SK-N-SH (cell line): ENCODE data around the gene HDAC8. TPM values are rescaled to one million over a fixed set of nuclear protein-coding genes. Genes with fewer than 3 reads are reported as not detected.

Experiments
- CTCF ChIA-PET: fragments of 300-600, 350-600 bp; formaldehyde crosslinking; extraction: SDS; loops from one replicate; lab custom pipeline; 2021; lab: Yijun Ruan, JAX
- POLR2A ChIA-PET: fragments of 350-600 bp; sonication (Branson Sonifier 250); formaldehyde crosslinking; extraction: SDS; loops from one replicate; lab custom pipeline; 2020; ENCODE audit warnings: antibody characterized with exemption, inconsistent platforms; lab: Yijun Ruan, JAX
- DNase-seq: peaks from one replicate; pipeline ENCODE4 v3.0.0; 2012
- H2AFZ ChIP-seq: fragments of 200-600 bp; sonication (generic); 2 replicates; pipeline ENCODE4 v1.8.1; 2016; ENCODE audit warnings: antibody characterized with exemption, mild to moderate bottlenecking, low read depth
- H3F3A ChIP-seq: fragments of 200-600 bp; sonication (generic); replicated peaks from 2 replicates; pipeline ENCODE3; 2016; ENCODE audit warnings: antibody characterized with exemption, mild to moderate bottlenecking; ENCODE audit not compliant: insufficient read depth
- H3K27ac ChIP-seq, 2 experiments: fragments of 200-500 bp in 1 of 2; fragments of 200-600 bp in 1 of 2; sonication (Bioruptor generic) in 1 of 2; sonication (generic), shearing (Covaris generic) in 1 of 2; 2 replicates each; pipeline versions ENCODE4 v1.5.1 to v1.6.1; 2014 to 2016; ENCODE audit warnings: low read depth in 2 of 2, inconsistent platforms in 1 of 2, low read length in 1 of 2, mild to moderate bottlenecking in 1 of 2, mixed read lengths in 1 of 2
- H3K27me3 ChIP-seq: fragments of 200-600 bp; sonication (generic), shearing (Covaris generic); 2 replicates; pipeline ENCODE4 v1.6.1; 2016; ENCODE audit warnings: mixed run types; ENCODE audit not compliant: insufficient read depth
- H3K36me3 ChIP-seq, 2 experiments: fragments of 200-500 bp in 1 of 2; fragments of 200-600 bp in 1 of 2; sonication (Bioruptor generic) in 1 of 2; sonication (generic) in 1 of 2; replicated peaks in 1 of 2; 2 replicates each; pipeline versions ENCODE3 to v1.5.1; 2014 to 2016; ENCODE audit warnings: low read length in 1 of 2, mild to moderate bottlenecking in 1 of 2; ENCODE audit not compliant: insufficient read depth in 2 of 2, control insufficient read depth in 1 of 2
- H3K4me1 ChIP-seq, 2 experiments: fragments of 200-500 bp in 1 of 2; fragments of 200-600 bp in 1 of 2; sonication (Bioruptor generic) in 1 of 2; sonication (generic), shearing (Covaris generic) in 1 of 2; 2 replicates each; pipeline versions ENCODE4 v1.5.1 to v1.6.1; 2014 to 2016; ENCODE audit warnings: low read depth in 1 of 2, low read length in 1 of 2, mixed run types in 1 of 2; ENCODE audit not compliant: insufficient read depth in 2 of 2, control insufficient read depth in 1 of 2
- H3K4me2 ChIP-seq: fragments of 200-600 bp; sonication (generic), shearing (Covaris generic); 2 replicates; pipeline ENCODE4 v1.6.1; 2017; ENCODE audit warnings: mixed run types
- H3K4me3 ChIP-seq, 2 experiments: fragments of 200-500 bp in 1 of 2; fragments of 200-600 bp in 1 of 2; sonication (Bioruptor generic) in 1 of 2; sonication (generic), shearing (Covaris generic) in 1 of 2; 2 replicates each; pipeline versions ENCODE4 v1.5.1 to v1.8.1; 2014 to 2016; ENCODE audit warnings: low read depth in 2 of 2, inconsistent platforms in 1 of 2, low read length in 1 of 2, mild to moderate bottlenecking in 1 of 2, mixed read lengths in 1 of 2, moderate library complexity in 1 of 2
- H3K79me2 ChIP-seq: fragments of 200-600 bp; sonication (generic); 2 replicates; pipeline ENCODE4 v1.8.1; 2017; ENCODE audit warnings: mild to moderate bottlenecking; ENCODE audit not compliant: insufficient read depth
- H3K9ac ChIP-seq: fragments of 200-600 bp; sonication (generic); 2 replicates; pipeline ENCODE4 v1.6.1; 2017; ENCODE audit warnings: mixed run types
- H3K9me2 ChIP-seq: fragments of 200-600 bp; sonication (generic); 2 replicates; pipeline ENCODE4 v1.6.1; 2017; ENCODE audit warnings: mixed run types
- H3K9me3 ChIP-seq: fragments of 200-600 bp; sonication (generic); 2 replicates; pipeline ENCODE4 v1.6.1; 2017; ENCODE audit warnings: mixed run types, mild to moderate bottlenecking, moderate library complexity
- H4K20me1 ChIP-seq: fragments of 200-600 bp; sonication (generic); 2 replicates; pipeline ENCODE4 v1.6.1; 2017; ENCODE audit warnings: mild to moderate bottlenecking, mixed run types; ENCODE audit not compliant: insufficient read depth
- CHD2 ChIP-seq: fragments of 150-350 bp; IDR thresholded peaks from 2 replicates; pipeline ENCODE4 v1.6.1; 2018; ENCODE audit warnings: low read length; ENCODE audit not compliant: partially characterized antibody
- CTCF ChIP-seq: fragments of 200-600 bp; sonication (generic); IDR thresholded peaks from 2 replicates; pipeline ENCODE4 v1.6.1; 2017; ENCODE audit warnings: antibody characterized with exemption, mild to moderate bottlenecking, moderate library complexity
- ELF1 ChIP-seq: IDR thresholded peaks from 2 replicates; pipeline ENCODE4 v1.4.0; 2012
- EP300 ChIP-seq, 2 experiments: IDR thresholded peaks; 2 replicates each; pipeline versions ENCODE4 v1.4.0 to v1.6.1; 2012; ENCODE audit warnings: borderline replicate concordance in 1 of 2, low read depth in 1 of 2, low read length in 1 of 2
- FOSL2 ChIP-seq: IDR thresholded peaks from 2 replicates; pipeline ENCODE4 v1.4.0; 2012; ENCODE audit warnings: low read depth, mild to moderate bottlenecking, moderate library complexity, borderline replicate concordance
- FOXJ3 ChIP-seq: sonication (generic); formaldehyde crosslinking; IDR thresholded peaks from 2 replicates; pipeline ENCODE4 v1.5.1; 2020; ENCODE audit warnings: mild to moderate bottlenecking, missing genetic modification reagents
- GABPA ChIP-seq: IDR thresholded peaks from 2 replicates; pipeline ENCODE4 v1.4.0; 2012; ENCODE audit warnings: low read depth, mild to moderate bottlenecking
- JUND ChIP-seq: IDR thresholded peaks from 2 replicates; pipeline ENCODE4 v1.4.0; 2012
- MAX ChIP-seq: IDR thresholded peaks from 2 replicates; pipeline ENCODE4 v1.4.0; 2012; ENCODE audit warnings: low read depth
- RFX5 ChIP-seq: IDR thresholded peaks from 2 replicates; pipeline ENCODE4 v1.6.1; 2012; ENCODE audit warnings: mild to moderate bottlenecking, improper control_type of control experiment, low read length
- RXRA ChIP-seq: IDR thresholded peaks from 2 replicates; pipeline ENCODE4 v1.4.0; 2012; ENCODE audit warnings: low read depth, mild to moderate bottlenecking, borderline replicate concordance
- SIN3A ChIP-seq: IDR thresholded peaks from 2 replicates; pipeline ENCODE4 v1.6.1; 2012; ENCODE audit warnings: low read depth, mild to moderate bottlenecking, low read length, moderate library complexity, borderline replicate concordance
- TAF1 ChIP-seq: IDR thresholded peaks from 2 replicates; pipeline ENCODE4 v1.6.1; 2012; ENCODE audit warnings: low read depth, mild to moderate bottlenecking, low read length, moderate library complexity, borderline replicate concordance
- TEAD4 ChIP-seq: IDR thresholded peaks from 2 replicates; pipeline ENCODE4 v1.4.0; 2012; ENCODE audit warnings: mild to moderate bottlenecking, borderline replicate concordance; ENCODE audit not compliant: insufficient read depth
- WGBS: methylation state at CpG from one replicate; pipeline ENCODE4 v1.1.6; 2017; ENCODE audit warnings: low lambda C conversion rate; 5-methylcytosine and 5-hydroxymethylcytosine counted together
- polyA plus RNA-seq, 3 experiments: library from polyadenylated mRNA; depleted of rRNA; stranded (reverse); fragments of >200 nt; gene quantifications; 2 replicates each; pipeline ENCODE4 v1.2.3, GENCODE V29; 2012
- TF ChIP-seq, protein P1 (sequence below): IDR thresholded peaks from 2 replicates; pipeline ENCODE4 v1.4.0; 2012; ENCODE audit warnings: low read depth, borderline replicate concordance
- TF ChIP-seq, protein P2 (sequence below): fragments of 150-350 bp; IDR thresholded peaks from 2 replicates; pipeline ENCODE4 v1.6.1; 2017; ENCODE audit warnings: antibody characterized with exemption, low read length, low read depth, borderline replicate concordance

The HDAC8 gene
- polyA plus RNA-seq, 1 of the 3 experiments (the other 2 are of a cell fraction), result 30.6 TPM

GRCh38 chrX:72421797-72422196 is 150.8 kb downstream of the HDAC8 start:
- no peak for TF ChIP-seq FOXJ3 (CRISPR knock-in tag)
- TF ChIP-seq RXRA, result no peak
- TF ChIP-seq RFX5, result no peak
- TF ChIP-seq JUND, result no peak
- TF ChIP-seq TEAD4, result no peak
- H3K4me2 ChIP-seq, result no peak overlapping the region
- H3K79me2 ChIP-seq, result no peaks in the 10 kb centered on the region
- POLR2A ChIA-PET, result no interaction called here
- H3K4me3 ChIP-seq, result no peak overlapping the region
- no peaks in the 10 kb centered on the region for H3K4me1 ChIP-seq
- no peaks in the 10 kb centered on the region for H3K27me3 ChIP-seq
- H3K9me3 ChIP-seq, result no peaks in the 10 kb centered on the region
- no peaks in the 10 kb centered on the region for H3K9me2 ChIP-seq
- H3K27ac ChIP-seq, result no peak overlapping the region
- H3F3A ChIP-seq, result no peaks in the 10 kb centered on the region
- H2AFZ ChIP-seq, result no peak overlapping the region
- CTCF ChIA-PET, result no interaction called here
- DNase-seq, result no peak
- H4K20me1 ChIP-seq, result no peaks in the 10 kb centered on the region
- H3K36me3 ChIP-seq, result peaks cover 13 to 34% of the 10 kb centered on the region in 2 experiments
- no peak overlapping the region for H3K9ac ChIP-seq

GRCh38 chrX:72409993-72410392 is 162.7 kb downstream of the HDAC8 start:
- Histone ChIP-seq H3K9ac (no peak overlapping the region), H3F3A (no peaks in the 10 kb centered on the region), H4K20me1 (no peaks in the 10 kb centered on the region), H3K4me1 (no peaks in the 10 kb centered on the region), H3K4me3 (no peak overlapping the region), H2AFZ (no peak overlapping the region), H3K9me2 (no peaks in the 10 kb centered on the region), H3K36me3 (peaks cover 0 to 4% of the 10 kb centered on the region in 2 experiments), H3K9me3 (no peaks in the 10 kb centered on the region), H3K27ac (no peak overlapping the region), H3K27me3 (no peaks in the 10 kb centered on the region), H3K79me2 (no peaks in the 10 kb centered on the region), H3K4me2 (no peak overlapping the region)
- no peak for DNase-seq
- no peak for TF ChIP-seq MAX
- no peak for TF ChIP-seq EP300 (IDR thresholded peaks at IDR 0.05; ENCODE audit: borderline replicate concordance in 1 of 2, low read depth in 1 of 2, low read length in 1 of 2)
- no peak for TF ChIP-seq FOSL2
- no peak for TF ChIP-seq GABPA
- no peak for TF ChIP-seq RXRA
- TF ChIP-seq CTCF, result no peak
- whole genome bisulfite sequencing, result 100% methylated on average over 1 of the region's 1 CpG
- ChIA-PET CTCF (interaction anchor here (1.5 kb wide), 1 partner anchor 47 kb away, joined by 3 read pairs; no protein-coding TSS in a partner anchor), POLR2A (no interaction called here)

DNA sequence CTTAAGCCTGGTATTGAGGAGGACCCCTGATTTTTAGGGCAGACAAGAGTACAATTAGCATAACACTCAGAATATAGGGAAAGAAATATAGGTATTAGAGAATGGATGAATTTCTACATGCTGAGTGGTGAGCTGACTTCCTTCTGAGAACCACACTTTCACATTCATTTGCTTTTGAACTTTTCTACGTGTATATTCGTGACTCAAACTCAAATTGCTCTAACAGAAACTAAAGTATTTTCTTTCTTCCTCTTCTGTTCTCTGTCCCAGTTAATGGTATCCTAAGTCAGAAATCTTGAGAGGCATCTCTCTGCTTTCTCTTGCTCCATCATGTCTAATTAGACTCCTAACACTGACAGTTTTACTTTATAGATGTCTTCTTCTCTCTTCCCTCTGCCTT is 163.8 kb downstream of the HDAC8 start:
- H3K4me2 ChIP-seq, result no peak overlapping the region
- H3K36me3 ChIP-seq, result peaks cover 0 to 4% of the 10 kb centered on the region in 2 experiments
- no peak overlapping the region for H3K27ac ChIP-seq
- CTCF ChIA-PET, result interaction anchor here (1.5 kb wide), 1 partner anchor 48 kb away, joined by 3 read pairs; no protein-coding TSS in a partner anchor
- no peaks in the 10 kb centered on the region for H3K4me1 ChIP-seq
- H2AFZ ChIP-seq, result no peak overlapping the region
- no peaks in the 10 kb centered on the region for H4K20me1 ChIP-seq
- no peak overlapping the region for H3K9ac ChIP-seq
- POLR2A ChIA-PET, result no interaction called here
- no peaks in the 10 kb centered on the region for H3K9me3 ChIP-seq
- no peak for DNase-seq
- H3K27me3 ChIP-seq, result no peaks in the 10 kb centered on the region
- no peak overlapping the region for H3K4me3 ChIP-seq
- H3K79me2 ChIP-seq, result no peaks in the 10 kb centered on the region
- no peaks in the 10 kb centered on the region for H3K9me2 ChIP-seq
- H3F3A ChIP-seq, result no peaks in the 10 kb centered on the region
- 89% methylated on average over 2 of the region's 2 CpGs for WGBS
- TF ChIP-seq FOXJ3 (CRISPR knock-in tag), result no peak
- no peak for TF ChIP-seq GABPA
- no peak for TF ChIP-seq ELF1
- TF ChIP-seq, protein P1, sequence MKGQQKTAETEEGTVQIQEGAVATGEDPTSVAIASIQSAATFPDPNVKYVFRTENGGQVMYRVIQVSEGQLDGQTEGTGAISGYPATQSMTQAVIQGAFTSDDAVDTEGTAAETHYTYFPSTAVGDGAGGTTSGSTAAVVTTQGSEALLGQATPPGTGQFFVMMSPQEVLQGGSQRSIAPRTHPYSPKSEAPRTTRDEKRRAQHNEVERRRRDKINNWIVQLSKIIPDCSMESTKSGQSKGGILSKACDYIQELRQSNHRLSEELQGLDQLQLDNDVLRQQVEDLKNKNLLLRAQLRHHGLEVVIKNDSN, result no peak
- TF ChIP-seq SIN3A, result no peak
- TF ChIP-seq TAF1, result no peak
- TF ChIP-seq, protein P2, sequence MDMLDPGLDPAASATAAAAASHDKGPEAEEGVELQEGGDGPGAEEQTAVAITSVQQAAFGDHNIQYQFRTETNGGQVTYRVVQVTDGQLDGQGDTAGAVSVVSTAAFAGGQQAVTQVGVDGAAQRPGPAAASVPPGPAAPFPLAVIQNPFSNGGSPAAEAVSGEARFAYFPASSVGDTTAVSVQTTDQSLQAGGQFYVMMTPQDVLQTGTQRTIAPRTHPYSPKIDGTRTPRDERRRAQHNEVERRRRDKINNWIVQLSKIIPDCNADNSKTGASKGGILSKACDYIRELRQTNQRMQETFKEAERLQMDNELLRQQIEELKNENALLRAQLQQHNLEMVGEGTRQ, result no peak
- TF ChIP-seq CHD2, result no peak
